HEK293 (cell line): ENCODE measurements around the gene ZNF821.

Experiments
- CTCF ChIA-PET: fragments of 350-600 bp; formaldehyde crosslinking; extraction: SDS; loops from one replicate; lab custom pipeline; 2021; ENCODE audit warnings: antibody characterized with exemption; lab: Yijun Ruan, JAX
- POLR2A ChIA-PET: fragments of 300-600 bp; formaldehyde crosslinking; extraction: SDS; loops from one replicate; lab custom pipeline; 2020; ENCODE audit warnings: antibody characterized with exemption, inconsistent platforms; lab: Yijun Ruan, JAX
- H3K27ac ChIP-seq: fragments of 200-500 bp; sonication (Bioruptor generic); 2 replicates; pipeline ENCODE4 v1.5.1; 2014; ENCODE audit warnings: low read depth, low read length, control low read depth, inconsistent platforms; ENCODE audit errors: extremely low read depth
- H3K36me3 ChIP-seq, 2 experiments: fragments of 200-500 bp in 1 of 2; sonication (Bioruptor generic) in 1 of 2; 1 replicate in 1 of 2; 2 replicates in 1 of 2; pipeline ENCODE4 v1.5.1; 2014 to 2017; ENCODE audit warnings: inconsistent platforms in 2 of 2, low read length in 2 of 2; ENCODE audit not compliant: control insufficient read depth in 2 of 2, insufficient read depth in 1 of 2
- H3K4me1 ChIP-seq: fragments of 200-500 bp; sonication (Bioruptor generic); 2 replicates; pipeline ENCODE4 v1.5.1; 2014; ENCODE audit warnings: mild to moderate bottlenecking, low read length, inconsistent platforms; ENCODE audit not compliant: control insufficient read depth, insufficient read depth
- H3K4me3 ChIP-seq: 2 replicates; pipeline ENCODE4 v1.5.1; 2011; ENCODE audit warnings: low read depth, mild to moderate bottlenecking, control low read depth, low read length, moderate library complexity
- H3K9me3 ChIP-seq: fragments of 200-500 bp; sonication (Bioruptor generic); 2 replicates; pipeline ENCODE4 v1.5.1; 2014; ENCODE audit warnings: low read depth, low read length, inconsistent platforms; ENCODE audit not compliant: control insufficient read depth, insufficient read depth
- ATF2 ChIP-seq: fragments of 450-650 bp; formaldehyde crosslinking; IDR thresholded peaks from 2 replicates; pipeline ENCODE4 v1.5.1; 2016; ENCODE audit warnings: missing biosample characterization, missing genetic modification characterization, low read depth
- KLF9 ChIP-seq: fragments of 450-650 bp; formaldehyde crosslinking; IDR thresholded peaks from 2 replicates; pipeline ENCODE4 v1.5.1; 2016; ENCODE audit warnings: missing biosample characterization, missing genetic modification characterization, low read depth
- ZFP37 ChIP-seq: fragments of 450-650 bp; formaldehyde crosslinking; IDR thresholded peaks from 2 replicates; pipeline ENCODE4 v1.5.1; 2016; ENCODE audit warnings: missing biosample characterization, missing genetic modification characterization
- ZNF146 ChIP-seq: fragments of 450-650 bp; formaldehyde crosslinking; IDR thresholded peaks from 2 replicates; pipeline ENCODE4 v1.5.1; 2016; ENCODE audit warnings: missing biosample characterization, missing genetic modification characterization
- ZNF169 ChIP-seq: fragments of 450-650 bp; formaldehyde crosslinking; IDR thresholded peaks from 2 replicates; pipeline ENCODE4 v1.5.1; 2016; ENCODE audit warnings: missing biosample characterization, missing genetic modification characterization
- ZNF184 ChIP-seq: fragments of 450-650 bp; IDR thresholded peaks from 2 replicates; pipeline ENCODE4 v1.5.1; 2018; ENCODE audit warnings: missing biosample characterization, mild to moderate bottlenecking, missing genetic modification characterization
- ZNF19 ChIP-seq: fragments of 450-650 bp; formaldehyde crosslinking; IDR thresholded peaks from 2 replicates; pipeline ENCODE4; 2016; ENCODE audit warnings: missing biosample characterization, missing genetic modification characterization, low read depth
- ZNF24 ChIP-seq: fragments of 450-650 bp; formaldehyde crosslinking; IDR thresholded peaks from 2 replicates; pipeline ENCODE4 v1.5.1; 2016; ENCODE audit warnings: missing biosample characterization, missing genetic modification characterization
- ZNF26 ChIP-seq: fragments of 450-650 bp; formaldehyde crosslinking; IDR thresholded peaks from 2 replicates; pipeline ENCODE4 v1.5.1; 2016; ENCODE audit warnings: missing biosample characterization, missing genetic modification characterization
- ZNF280C ChIP-seq: fragments of 450-650 bp; formaldehyde crosslinking; IDR thresholded peaks from 2 replicates; pipeline ENCODE4 v1.5.1; 2016; ENCODE audit warnings: missing biosample characterization, missing genetic modification characterization
- ZNF335 ChIP-seq: fragments of 450-650 bp; formaldehyde crosslinking; conservative IDR thresholded peaks from 2 replicates; pipeline ENCODE4 v1.5.1; 2016; ENCODE audit warnings: missing biosample characterization, missing genetic modification characterization
- ZNF488 ChIP-seq: fragments of 450-650 bp; formaldehyde crosslinking; IDR thresholded peaks from 2 replicates; pipeline ENCODE4 v1.5.1; 2016; ENCODE audit warnings: missing biosample characterization, missing genetic modification characterization
- ZNF623 ChIP-seq: fragments of 450-650 bp; formaldehyde crosslinking; IDR thresholded peaks from 2 replicates; pipeline ENCODE4 v1.5.1; 2016; ENCODE audit warnings: missing biosample characterization, missing genetic modification characterization
- ZNF658 ChIP-seq: fragments of 450-650 bp; formaldehyde crosslinking; IDR thresholded peaks from 2 replicates; pipeline ENCODE4; 2016; ENCODE audit warnings: missing biosample characterization, missing genetic modification characterization
- ZNF660 ChIP-seq: fragments of 450-650 bp; IDR thresholded peaks from 2 replicates; pipeline ENCODE4 v1.5.1; 2018; ENCODE audit warnings: missing biosample characterization, mild to moderate bottlenecking, missing genetic modification characterization
- ZSCAN16 ChIP-seq: fragments of 450-650 bp; formaldehyde crosslinking; IDR thresholded peaks from 2 replicates; pipeline ENCODE4 v1.5.1; 2016; ENCODE audit warnings: missing biosample characterization, missing genetic modification characterization
- TF ChIP-seq, protein P1 (sequence below): fragments of 450-650 bp; formaldehyde crosslinking; conservative IDR thresholded peaks from 2 replicates; pipeline ENCODE4 v1.5.1; 2016; ENCODE audit warnings: low read depth, missing biosample characterization, missing genetic modification characterization
- TF ChIP-seq, protein P2 (sequence below): fragments of 450-650 bp; formaldehyde crosslinking; IDR thresholded peaks from 2 replicates; pipeline ENCODE4 v1.5.1; 2017; ENCODE audit warnings: missing biosample characterization, missing genetic modification characterization

The ZNF821 gene

DNA sequence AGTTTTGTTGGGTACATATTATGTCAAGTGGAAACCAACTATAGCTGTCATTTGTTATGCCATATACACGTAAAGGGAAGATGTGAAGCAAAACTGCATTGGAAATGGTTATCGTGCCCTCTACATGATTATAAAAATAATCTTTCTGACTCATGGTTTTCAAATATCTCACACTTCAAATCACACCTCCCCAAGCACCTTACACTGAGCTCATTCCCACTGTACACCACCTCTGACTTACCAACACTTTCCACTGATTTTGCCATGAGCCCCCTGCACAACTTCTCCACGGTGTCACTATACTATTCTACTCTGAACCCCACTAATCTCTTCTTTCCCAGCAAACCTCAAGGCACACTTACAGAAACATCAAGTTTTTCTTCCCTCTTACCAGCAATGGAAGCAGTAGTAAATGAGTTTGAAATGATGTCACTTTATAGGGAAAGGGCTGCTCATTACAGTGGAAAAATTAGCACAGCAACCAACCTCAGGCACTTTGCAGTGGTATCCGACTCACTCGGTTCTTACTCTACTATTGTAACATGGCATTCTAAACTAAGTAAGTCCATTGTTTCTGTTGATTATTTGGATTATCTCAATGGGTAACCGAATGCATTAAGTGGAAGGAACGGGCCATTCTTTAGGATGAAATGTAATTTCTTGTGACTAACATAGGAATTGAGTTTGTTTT, 18.7 kb downstream of the ZNF821 start:
- Histone ChIP-seq H3K4me3 (no peak overlapping the region), H3K36me3 (peaks cover 26 to 84% of the 10 kb centered on the region in 2 experiments; a peak in 2 of 3 replicates), H3K9me3 (no peaks in the 10 kb centered on the region), H3K4me1 (no peaks in the 10 kb centered on the region), H3K27ac (no peak overlapping the region)
- TF ChIP-seq ZNF184 = no peak
- no peak for TF ChIP-seq ZNF623
- no peak for TF ChIP-seq ZNF660
- TF ChIP-seq ZNF658 (tag by site-specific recombination) = no peak
- no peak for TF ChIP-seq ZSCAN16 (tag by site-specific recombination)
- TF ChIP-seq ZNF280C = no peak
- TF ChIP-seq, protein P1, sequence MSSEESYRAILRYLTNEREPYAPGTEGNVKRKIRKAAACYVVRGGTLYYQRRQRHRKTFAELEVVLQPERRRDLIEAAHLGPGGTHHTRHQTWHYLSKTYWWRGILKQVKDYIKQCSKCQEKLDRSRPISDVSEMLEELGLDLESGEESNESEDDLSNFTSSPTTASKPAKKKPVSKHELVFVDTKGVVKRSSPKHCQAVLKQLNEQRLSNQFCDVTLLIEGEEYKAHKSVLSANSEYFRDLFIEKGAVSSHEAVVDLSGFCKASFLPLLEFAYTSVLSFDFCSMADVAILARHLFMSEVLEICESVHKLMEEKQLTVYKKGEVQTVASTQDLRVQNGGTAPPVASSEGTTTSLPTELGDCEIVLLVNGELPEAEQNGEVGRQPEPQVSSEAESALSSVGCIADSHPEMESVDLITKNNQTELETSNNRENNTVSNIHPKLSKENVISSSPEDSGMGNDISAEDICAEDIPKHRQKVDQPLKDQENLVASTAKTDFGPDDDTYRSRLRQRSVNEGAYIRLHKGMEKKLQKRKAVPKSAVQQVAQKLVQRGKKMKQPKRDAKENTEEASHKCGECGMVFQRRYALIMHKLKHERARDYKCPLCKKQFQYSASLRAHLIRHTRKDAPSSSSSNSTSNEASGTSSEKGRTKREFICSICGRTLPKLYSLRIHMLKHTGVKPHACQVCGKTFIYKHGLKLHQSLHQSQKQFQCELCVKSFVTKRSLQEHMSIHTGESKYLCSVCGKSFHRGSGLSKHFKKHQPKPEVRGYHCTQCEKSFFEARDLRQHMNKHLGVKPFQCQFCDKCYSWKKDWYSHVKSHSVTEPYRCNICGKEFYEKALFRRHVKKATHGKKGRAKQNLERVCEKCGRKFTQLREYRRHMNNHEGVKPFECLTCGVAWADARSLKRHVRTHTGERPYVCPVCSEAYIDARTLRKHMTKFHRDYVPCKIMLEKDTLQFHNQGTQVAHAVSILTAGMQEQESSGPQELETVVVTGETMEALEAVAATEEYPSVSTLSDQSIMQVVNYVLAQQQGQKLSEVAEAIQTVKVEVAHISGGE (tag by site-specific recombination) = no peak
- no peak for TF ChIP-seq ZNF26 (tag by site-specific recombination)
- TF ChIP-seq ZNF146 (tag by site-specific recombination) = no peak
- TF ChIP-seq ATF2 (tag by site-specific recombination) = no peak
- TF ChIP-seq ZFP37 (tag by site-specific recombination) = no peak
- no peak for TF ChIP-seq ZNF169 (tag by site-specific recombination)
- TF ChIP-seq ZNF24 (tag by site-specific recombination) = no peak
- TF ChIP-seq, protein P2, sequence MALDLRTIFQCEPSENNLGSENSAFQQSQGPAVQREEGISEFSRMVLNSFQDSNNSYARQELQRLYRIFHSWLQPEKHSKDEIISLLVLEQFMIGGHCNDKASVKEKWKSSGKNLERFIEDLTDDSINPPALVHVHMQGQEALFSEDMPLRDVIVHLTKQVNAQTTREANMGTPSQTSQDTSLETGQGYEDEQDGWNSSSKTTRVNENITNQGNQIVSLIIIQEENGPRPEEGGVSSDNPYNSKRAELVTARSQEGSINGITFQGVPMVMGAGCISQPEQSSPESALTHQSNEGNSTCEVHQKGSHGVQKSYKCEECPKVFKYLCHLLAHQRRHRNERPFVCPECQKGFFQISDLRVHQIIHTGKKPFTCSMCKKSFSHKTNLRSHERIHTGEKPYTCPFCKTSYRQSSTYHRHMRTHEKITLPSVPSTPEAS (tag by site-specific recombination) = no peak
- no peak for TF ChIP-seq ZNF488 (tag by site-specific recombination)
- no peak for TF ChIP-seq KLF9 (tag by site-specific recombination)
- no peak for TF ChIP-seq ZNF19 (tag by site-specific recombination)
- TF ChIP-seq ZNF335 = no peak
- ChIA-PET POLR2A (interaction anchor here (0.6 kb wide), 1 partner anchor 12 kb away, joined by 3 read pairs; no protein-coding TSS in a partner anchor), CTCF (interaction anchor here (0.6 to 0.7 kb wide), 2 partner anchors 31 to 98 kb away, joined by 3 read pairs; no protein-coding TSS in a partner anchor)
